Measurements from ENCODE around the gene LCE7A.

The LCE7A gene

DNA sequence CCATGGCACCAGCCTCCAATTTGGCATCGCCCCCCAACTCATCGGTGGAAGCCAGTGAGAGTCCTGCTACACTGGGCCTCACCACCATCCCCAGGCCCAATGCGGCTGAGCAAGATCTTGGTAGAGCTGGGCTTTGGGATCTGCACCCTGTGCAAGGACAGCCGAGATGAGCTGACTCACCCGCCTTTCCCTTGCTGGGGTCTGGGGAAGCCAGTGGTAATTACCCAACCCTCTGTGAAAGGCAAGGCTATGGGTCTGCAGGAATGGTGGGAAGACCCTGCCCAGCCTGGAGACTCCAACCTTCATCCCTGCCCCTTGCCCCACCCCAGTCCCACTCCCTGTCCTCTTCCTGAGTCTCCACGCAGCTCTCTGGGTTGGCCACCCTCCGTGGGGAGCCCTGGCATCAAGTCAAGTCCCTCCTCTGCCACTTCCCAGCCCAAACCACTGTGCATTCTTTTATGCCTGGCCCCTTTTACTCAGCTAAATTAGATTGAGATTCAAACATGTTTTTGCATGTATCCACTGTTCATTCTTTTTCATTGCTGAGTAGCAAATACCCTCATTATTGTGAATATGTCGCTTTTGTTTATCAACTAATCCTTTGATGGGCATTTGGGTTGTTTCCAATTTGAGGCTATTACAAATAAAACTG lies 27.1 kb downstream of the LCE7A start:
- Histone ChIP-seq H3K18ac (ENCODE audit: low read depth in 1 of 2, low read length in 2 of 2) (no peak overlapping the region), H2AFZ (ENCODE audit: low read depth, low read length) (no peak overlapping the region), H2BK5ac (ENCODE audit: low read depth, low read length, poor library complexity, severe bottlenecking) (no peak overlapping the region), H3K9ac (ENCODE audit: low read length) (no peak overlapping the region), H2BK15ac (ENCODE audit: low read depth, poor library complexity, severe bottlenecking) (no peak overlapping the region), H3K9me3 (ENCODE audit: control insufficient read depth, low read length) (no peaks in the 10 kb centered on the region), H3K23ac (ENCODE audit: low read length in 2 of 2) (no peak overlapping the region), H3K36me3 (ENCODE audit: control insufficient read depth in 1 of 2, insufficient read depth in 2 of 2, low read depth in 1 of 2, low read length in 2 of 2) (no peaks in the 10 kb centered on the region), H3K14ac (ENCODE audit: low read length in 2 of 2) (no peak overlapping the region), H3K79me1 (replicated peaks; ENCODE audit: low read length, poor library complexity, severe bottlenecking) (no peaks in the 10 kb centered on the region), H3K4me1 (ENCODE audit: control insufficient read depth, insufficient read depth, low read depth, low read length) (no peaks in the 10 kb centered on the region), H2AK5ac (ENCODE audit: low read length, severe bottlenecking) (no peak overlapping the region), H3K27me3 (ENCODE audit: control insufficient read depth in 1 of 2, insufficient read depth in 1 of 2, low read length in 2 of 2) (no peaks in the 10 kb centered on the region), H3K27ac (ENCODE audit: low read length, poor library complexity, severe bottlenecking) (no peak overlapping the region), H3K4me2 (ENCODE audit: low read length, poor library complexity, severe bottlenecking) (no peak overlapping the region), H4K8ac (ENCODE audit: low read length) (no peak overlapping the region), H3K4me3 (ENCODE audit: insufficient read depth in 1 of 2, low read depth in 1 of 2, low read length in 2 of 2) (no peak overlapping the region), H4K91ac (ENCODE audit: low read length) (no peak overlapping the region), H2BK120ac (ENCODE audit: low read depth, low read length) (no peak overlapping the region), H3K4ac (ENCODE audit: low read depth in 1 of 2, low read length in 2 of 2) (no peak overlapping the region), H2BK12ac (ENCODE audit: low read length in 2 of 2) (no peak overlapping the region)
- WGBS: 57% methylated on average over 6 of the region's 8 CpGs
- DNase-seq: no peak

DNA sequence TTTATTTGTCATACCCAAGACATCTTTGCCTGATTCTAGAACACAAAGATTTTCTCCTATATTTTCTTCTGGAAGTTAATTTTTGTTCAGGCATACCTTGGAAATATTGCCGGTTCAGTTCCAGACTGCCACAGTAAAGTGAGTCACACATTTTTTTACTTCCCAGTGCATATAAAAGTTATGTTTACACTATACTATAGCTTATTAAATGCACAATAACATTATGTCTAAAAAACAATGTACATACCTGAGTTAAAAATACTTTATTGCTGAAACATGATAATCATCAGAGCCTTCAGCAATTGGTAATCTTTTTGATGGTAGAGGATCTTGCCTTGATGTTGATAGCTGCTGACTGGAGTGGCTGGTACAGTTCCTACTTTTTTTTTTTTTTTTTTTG lies 28.3 kb downstream of the LCE7A start:
- Histone ChIP-seq H2AFZ (ENCODE audit: low read depth, low read length) (no peak overlapping the region), H3K9ac (ENCODE audit: low read length) (no peak overlapping the region), H3K27ac (ENCODE audit: low read length, poor library complexity, severe bottlenecking) (no peak overlapping the region), H2BK15ac (ENCODE audit: low read depth, poor library complexity, severe bottlenecking) (no peak overlapping the region), H3K23ac (ENCODE audit: low read length in 2 of 2) (no peak overlapping the region), H3K36me3 (ENCODE audit: control insufficient read depth in 1 of 2, insufficient read depth in 2 of 2, low read depth in 1 of 2, low read length in 2 of 2) (no peaks in the 10 kb centered on the region), H3K4me3 (ENCODE audit: insufficient read depth in 1 of 2, low read depth in 1 of 2, low read length in 2 of 2) (no peak overlapping the region), H2BK12ac (ENCODE audit: low read length in 2 of 2) (no peak overlapping the region), H3K4me1 (ENCODE audit: control insufficient read depth, insufficient read depth, low read depth, low read length) (no peaks in the 10 kb centered on the region), H4K91ac (ENCODE audit: low read length) (no peak overlapping the region), H3K4me2 (ENCODE audit: low read length, poor library complexity, severe bottlenecking) (no peak overlapping the region), H3K14ac (ENCODE audit: low read length in 2 of 2) (no peak overlapping the region), H2BK5ac (ENCODE audit: low read depth, low read length, poor library complexity, severe bottlenecking) (no peak overlapping the region), H3K79me1 (replicated peaks; ENCODE audit: low read length, poor library complexity, severe bottlenecking) (no peaks in the 10 kb centered on the region), H3K18ac (ENCODE audit: low read depth in 1 of 2, low read length in 2 of 2) (no peak overlapping the region), H3K9me3 (ENCODE audit: control insufficient read depth, low read length) (no peaks in the 10 kb centered on the region), H3K27me3 (ENCODE audit: control insufficient read depth in 1 of 2, insufficient read depth in 1 of 2, low read length in 2 of 2) (no peaks in the 10 kb centered on the region), H4K8ac (ENCODE audit: low read length) (no peak overlapping the region), H2BK120ac (ENCODE audit: low read depth, low read length) (no peak overlapping the region), H2AK5ac (ENCODE audit: low read length, severe bottlenecking) (no peak overlapping the region), H3K4ac (ENCODE audit: low read depth in 1 of 2, low read length in 2 of 2) (no peak overlapping the region)
- 100% methylated on average over 1 of the region's 1 CpG for WGBS
- DNase-seq: no peak

DNA sequence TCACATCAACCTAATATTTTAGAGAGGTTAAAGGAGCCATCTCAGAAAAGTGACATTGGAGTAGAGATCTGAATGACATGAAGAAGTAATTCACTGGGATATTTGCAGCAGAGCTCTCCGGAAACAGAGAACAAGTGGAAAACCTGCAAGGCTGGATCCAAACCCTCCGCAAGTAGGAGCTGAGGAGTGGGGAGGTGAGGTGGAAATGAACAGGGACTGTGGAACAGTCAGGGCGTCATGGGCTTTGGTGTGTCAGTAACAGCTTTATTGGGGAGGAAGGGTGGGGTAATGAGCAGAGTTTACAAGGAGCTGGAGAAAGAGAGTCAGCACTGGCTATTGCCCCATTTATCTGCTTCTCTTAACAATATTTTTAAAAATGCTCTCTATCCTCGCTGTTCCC lies 39.2 kb downstream of the LCE7A start:
- 61% methylated on average over 4 of the region's 4 CpGs for WGBS
- Histone ChIP-seq H2AK5ac (ENCODE audit: low read length, severe bottlenecking) (no peak overlapping the region), H3K79me1 (replicated peaks; ENCODE audit: low read length, poor library complexity, severe bottlenecking) (no peaks in the 10 kb centered on the region), H3K4me2 (ENCODE audit: low read length, poor library complexity, severe bottlenecking) (no peak overlapping the region), H3K23ac (ENCODE audit: low read length in 2 of 2) (no peak overlapping the region), H3K9me3 (ENCODE audit: control insufficient read depth, low read length) (no peaks in the 10 kb centered on the region), H2BK120ac (ENCODE audit: low read depth, low read length) (no peak overlapping the region), H4K8ac (ENCODE audit: low read length) (no peak overlapping the region), H3K27me3 (ENCODE audit: control insufficient read depth in 1 of 2, insufficient read depth in 1 of 2, low read length in 2 of 2) (no peaks in the 10 kb centered on the region), H3K36me3 (ENCODE audit: control insufficient read depth in 1 of 2, insufficient read depth in 2 of 2, low read depth in 1 of 2, low read length in 2 of 2) (no peaks in the 10 kb centered on the region), H2AFZ (ENCODE audit: low read depth, low read length) (no peak overlapping the region), H3K4ac (ENCODE audit: low read depth in 1 of 2, low read length in 2 of 2) (no peak overlapping the region), H3K27ac (ENCODE audit: low read length, poor library complexity, severe bottlenecking) (no peak overlapping the region), H3K4me1 (ENCODE audit: control insufficient read depth, insufficient read depth, low read depth, low read length) (no peaks in the 10 kb centered on the region), H2BK12ac (ENCODE audit: low read length in 2 of 2) (no peak overlapping the region), H2BK15ac (ENCODE audit: low read depth, poor library complexity, severe bottlenecking) (no peak overlapping the region), H2BK5ac (ENCODE audit: low read depth, low read length, poor library complexity, severe bottlenecking) (no peak overlapping the region), H3K14ac (ENCODE audit: low read length in 2 of 2) (no peak overlapping the region), H3K4me3 (ENCODE audit: insufficient read depth in 1 of 2, low read depth in 1 of 2, low read length in 2 of 2) (no peak overlapping the region), H3K9ac (ENCODE audit: low read length) (no peak overlapping the region), H3K18ac (ENCODE audit: low read depth in 1 of 2, low read length in 2 of 2) (no peak overlapping the region), H4K91ac (ENCODE audit: low read length) (no peak overlapping the region)
- DNase-seq: no peak

DNA sequence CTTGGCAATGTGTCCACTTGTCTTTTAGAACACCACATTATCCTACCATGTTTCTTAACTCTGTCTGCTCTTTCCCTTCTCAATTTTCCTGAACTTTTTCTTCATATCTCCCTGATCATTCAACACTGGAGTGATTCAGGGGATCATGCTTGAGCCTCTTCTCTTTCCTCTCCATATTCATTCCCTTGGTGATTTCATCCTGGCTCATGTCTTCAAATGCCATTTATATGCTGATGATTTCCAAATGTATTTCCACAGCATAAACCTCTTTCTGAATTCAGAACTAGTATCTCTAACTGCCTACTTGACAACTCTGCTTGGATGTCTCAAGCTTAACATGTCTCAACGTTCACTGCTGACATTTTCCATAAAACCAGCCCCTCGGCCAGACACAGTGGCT lies 40.1 kb downstream of the LCE7A start:
- Histone ChIP-seq H2AK5ac (ENCODE audit: low read length, severe bottlenecking) (no peak overlapping the region), H2BK12ac (ENCODE audit: low read length in 2 of 2) (no peak overlapping the region), H4K91ac (ENCODE audit: low read length) (no peak overlapping the region), H2BK120ac (ENCODE audit: low read depth, low read length) (no peak overlapping the region), H3K36me3 (ENCODE audit: control insufficient read depth in 1 of 2, insufficient read depth in 2 of 2, low read depth in 1 of 2, low read length in 2 of 2) (no peaks in the 10 kb centered on the region), H3K27ac (ENCODE audit: low read length, poor library complexity, severe bottlenecking) (no peak overlapping the region), H3K4me1 (ENCODE audit: control insufficient read depth, insufficient read depth, low read depth, low read length) (no peaks in the 10 kb centered on the region), H2BK5ac (ENCODE audit: low read depth, low read length, poor library complexity, severe bottlenecking) (no peak overlapping the region), H3K79me1 (replicated peaks; ENCODE audit: low read length, poor library complexity, severe bottlenecking) (no peaks in the 10 kb centered on the region), H3K14ac (ENCODE audit: low read length in 2 of 2) (no peak overlapping the region), H2BK15ac (ENCODE audit: low read depth, poor library complexity, severe bottlenecking) (no peak overlapping the region), H3K18ac (ENCODE audit: low read depth in 1 of 2, low read length in 2 of 2) (no peak overlapping the region), H3K4me2 (ENCODE audit: low read length, poor library complexity, severe bottlenecking) (no peak overlapping the region), H3K23ac (ENCODE audit: low read length in 2 of 2) (no peak overlapping the region), H3K4ac (ENCODE audit: low read depth in 1 of 2, low read length in 2 of 2) (no peak overlapping the region), H3K9ac (ENCODE audit: low read length) (no peak overlapping the region), H3K27me3 (ENCODE audit: control insufficient read depth in 1 of 2, insufficient read depth in 1 of 2, low read length in 2 of 2) (no peaks in the 10 kb centered on the region), H2AFZ (ENCODE audit: low read depth, low read length) (no peak overlapping the region), H3K4me3 (ENCODE audit: insufficient read depth in 1 of 2, low read depth in 1 of 2, low read length in 2 of 2) (no peak overlapping the region), H4K8ac (ENCODE audit: low read length) (no peak overlapping the region), H3K9me3 (ENCODE audit: control insufficient read depth, low read length) (no peaks in the 10 kb centered on the region)
- WGBS: 51% methylated on average over 2 of the region's 2 CpGs
- DNase-seq: no peak

Measured in mesenchymal stem cell (in vitro differentiated cells and primary cell).